ENCODE measurements around the gene UQCRHL.

DNA sequence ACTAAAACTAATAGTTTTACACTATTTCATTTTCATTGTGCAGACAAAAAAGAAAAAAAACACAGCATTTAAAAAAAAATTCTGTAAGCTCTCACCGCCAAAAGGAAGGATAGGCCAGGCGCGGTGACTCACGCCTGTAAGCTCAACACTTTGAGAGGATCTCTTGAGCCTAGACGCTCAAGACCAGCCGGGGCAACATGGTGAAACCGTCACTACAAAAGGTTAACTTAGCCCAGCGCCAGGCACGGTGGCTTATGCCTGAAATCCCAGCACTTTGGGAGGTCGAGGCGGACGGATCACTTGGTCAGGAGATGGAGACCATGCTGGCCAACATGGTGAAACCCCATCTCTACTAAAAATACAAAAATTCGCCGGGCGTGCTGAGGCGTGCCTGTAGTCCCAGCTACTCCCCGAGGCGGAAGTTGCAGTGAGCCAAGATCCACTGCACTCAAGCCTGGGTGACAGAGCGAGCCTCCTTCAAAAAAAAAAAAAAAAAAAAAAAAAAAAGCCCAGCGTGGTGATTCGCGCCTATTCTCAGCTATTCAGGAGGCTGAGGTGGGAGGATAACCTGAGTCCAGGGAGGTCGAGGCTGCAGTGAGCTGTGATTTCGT lies 25.7 kb upstream of the UQCRHL start:
- no peak for TF ChIP-seq ISL1 (CRISPR knock-in tag; IDR thresholded peaks at IDR 0.05)
- TF ChIP-seq TCF4 (CRISPR knock-in tag; IDR thresholded peaks at IDR 0.05; ENCODE audit: borderline replicate concordance), result no peak
- TF ChIP-seq OSR1 (CRISPR knock-in tag; IDR thresholded peaks at IDR 0.05), result no peak
- TF ChIP-seq, protein P1, sequence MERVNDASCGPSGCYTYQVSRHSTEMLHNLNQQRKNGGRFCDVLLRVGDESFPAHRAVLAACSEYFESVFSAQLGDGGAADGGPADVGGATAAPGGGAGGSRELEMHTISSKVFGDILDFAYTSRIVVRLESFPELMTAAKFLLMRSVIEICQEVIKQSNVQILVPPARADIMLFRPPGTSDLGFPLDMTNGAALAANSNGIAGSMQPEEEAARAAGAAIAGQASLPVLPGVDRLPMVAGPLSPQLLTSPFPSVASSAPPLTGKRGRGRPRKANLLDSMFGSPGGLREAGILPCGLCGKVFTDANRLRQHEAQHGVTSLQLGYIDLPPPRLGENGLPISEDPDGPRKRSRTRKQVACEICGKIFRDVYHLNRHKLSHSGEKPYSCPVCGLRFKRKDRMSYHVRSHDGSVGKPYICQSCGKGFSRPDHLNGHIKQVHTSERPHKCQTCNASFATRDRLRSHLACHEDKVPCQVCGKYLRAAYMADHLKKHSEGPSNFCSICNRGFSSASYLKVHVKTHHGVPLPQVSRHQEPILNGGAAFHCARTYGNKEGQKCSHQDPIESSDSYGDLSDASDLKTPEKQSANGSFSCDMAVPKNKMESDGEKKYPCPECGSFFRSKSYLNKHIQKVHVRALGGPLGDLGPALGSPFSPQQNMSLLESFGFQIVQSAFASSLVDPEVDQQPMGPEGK (CRISPR knock-in tag; IDR thresholded peaks at IDR 0.05; ENCODE audit: borderline replicate concordance), result no peak
- TF ChIP-seq SNAI2 (CRISPR knock-in tag; IDR thresholded peaks at IDR 0.05), result no peak
- TF ChIP-seq ZFP30 (CRISPR knock-in tag; IDR thresholded peaks at IDR 0.05), result no peak
- no peak for TF ChIP-seq TOX (CRISPR knock-in tag; IDR thresholded peaks at IDR 0.05; ENCODE audit: borderline replicate concordance)
- no peak for TF ChIP-seq ZNF70 (CRISPR knock-in tag; IDR thresholded peaks at IDR 0.05)
- no peak for TF ChIP-seq ARNTL (CRISPR knock-in tag; IDR thresholded peaks at IDR 0.05; ENCODE audit: borderline replicate concordance, low read depth)
- TF ChIP-seq, protein P2, sequence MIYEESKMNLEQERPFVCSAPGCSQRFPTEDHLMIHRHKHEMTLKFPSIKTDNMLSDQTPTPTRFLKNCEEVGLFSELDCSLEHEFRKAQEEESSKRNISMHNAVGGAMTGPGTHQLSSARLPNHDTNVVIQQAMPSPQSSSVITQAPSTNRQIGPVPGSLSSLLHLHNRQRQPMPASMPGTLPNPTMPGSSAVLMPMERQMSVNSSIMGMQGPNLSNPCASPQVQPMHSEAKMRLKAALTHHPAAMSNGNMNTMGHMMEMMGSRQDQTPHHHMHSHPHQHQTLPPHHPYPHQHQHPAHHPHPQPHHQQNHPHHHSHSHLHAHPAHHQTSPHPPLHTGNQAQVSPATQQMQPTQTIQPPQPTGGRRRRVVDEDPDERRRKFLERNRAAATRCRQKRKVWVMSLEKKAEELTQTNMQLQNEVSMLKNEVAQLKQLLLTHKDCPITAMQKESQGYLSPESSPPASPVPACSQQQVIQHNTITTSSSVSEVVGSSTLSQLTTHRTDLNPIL (CRISPR knock-in tag; IDR thresholded peaks at IDR 0.05; ENCODE audit: low read depth), result no peak
- TF ChIP-seq ZNF8 (CRISPR knock-in tag; IDR thresholded peaks at IDR 0.05), result no peak

Data from SK-N-SH treated with all-trans-retinoic acid at 6 μM for 48 hours (cell line).